ENCODE results near the gene GYG2.

GRCh38 chrX:2875136-2875481 is 46.4 kb downstream of the GYG2 start:
- TF ChIP-seq POLR2A (IDR thresholded peaks at IDR 0.05) (no peak), POLR2AphosphoS5 (IDR thresholded peaks at IDR 0.05) (no peak)

Data from breast epithelium (tissue), 3 donors.